Measurements from ENCODE around the gene FSHR. TPM values are rescaled to one million over a fixed set of nuclear protein-coding genes. Genes with fewer than 3 reads are reported as not detected.

The FSHR gene
- polyA plus RNA-seq, 1 donor (not counting 4 experiments of a cell fraction or from before 2014, with no cell fraction given), result not detected

DNA sequence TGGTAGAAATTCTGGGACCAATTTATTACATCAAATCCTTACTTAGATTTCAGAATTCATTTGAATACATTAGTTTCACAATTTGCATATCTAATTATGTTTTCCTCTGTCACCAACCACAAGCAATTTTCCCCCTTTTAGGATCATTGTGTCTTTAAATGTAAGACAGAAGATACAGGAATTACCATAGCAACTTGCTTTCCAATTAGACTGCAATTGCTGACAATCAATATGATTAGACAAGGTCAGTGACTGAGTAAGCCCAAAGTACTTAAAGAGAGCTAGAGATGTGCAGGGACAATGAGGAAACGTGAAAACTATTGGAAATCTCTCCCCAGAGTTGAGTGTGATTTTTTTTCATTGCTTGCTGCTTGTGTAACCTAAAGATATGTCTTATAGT, 121.4 kb downstream of the FSHR start:
- Histone ChIP-seq H2AFZ (ENCODE audit: control insufficient read depth, low read length) (no peak overlapping the region), H3K27me3 (ENCODE audit: control insufficient read depth, extremely low read depth, insufficient read depth, low read length) (no peaks in the 10 kb centered on the region), H3K4me1 (ENCODE audit: control insufficient read depth, extremely low read depth, insufficient read depth, low read length) (no peaks in the 10 kb centered on the region), H3K36me3 (ENCODE audit: control insufficient read depth in 2 of 2, extremely low read depth in 1 of 2, insufficient read depth in 2 of 2, low read length in 2 of 2) (no peaks in the 10 kb centered on the region), H3K9me1 (ENCODE audit: control insufficient read depth, extremely low read depth, insufficient read depth, low read length) (no peaks in the 10 kb centered on the region), H3K9me3 (ENCODE audit: control insufficient read depth, low read depth, low read length) (no peaks in the 10 kb centered on the region), H3K4me3 (ENCODE audit: control insufficient read depth in 2 of 3, extremely low read depth in 1 of 3, insufficient read depth in 2 of 3, low read depth in 1 of 3, low read length in 3 of 3) (no peak overlapping the region), H4K20me1 (ENCODE audit: control insufficient read depth, extremely low read depth, insufficient read depth, low read length) (no peaks in the 10 kb centered on the region), H3K27ac (ENCODE audit: control insufficient read depth, insufficient read depth, low read length) (no peak overlapping the region), H3K79me2 (ENCODE audit: control insufficient read depth, insufficient read depth, low read length) (no peaks in the 10 kb centered on the region), H3K9ac (ENCODE audit: control insufficient read depth, extremely low read depth, insufficient read depth, low read length) (no peak overlapping the region), H3K4me2 (ENCODE audit: control insufficient read depth, extremely low read depth, insufficient read depth, low read depth, low read length) (no peak overlapping the region)
- FAIRE-seq, result no peak
- DNase-seq (ENCODE audit: low read depth, low spot score), result no peak
- no peak for TF ChIP-seq EZH2 (IDR thresholded peaks at IDR 0.05; ENCODE audit: low read length)
- TF ChIP-seq, protein P1, sequence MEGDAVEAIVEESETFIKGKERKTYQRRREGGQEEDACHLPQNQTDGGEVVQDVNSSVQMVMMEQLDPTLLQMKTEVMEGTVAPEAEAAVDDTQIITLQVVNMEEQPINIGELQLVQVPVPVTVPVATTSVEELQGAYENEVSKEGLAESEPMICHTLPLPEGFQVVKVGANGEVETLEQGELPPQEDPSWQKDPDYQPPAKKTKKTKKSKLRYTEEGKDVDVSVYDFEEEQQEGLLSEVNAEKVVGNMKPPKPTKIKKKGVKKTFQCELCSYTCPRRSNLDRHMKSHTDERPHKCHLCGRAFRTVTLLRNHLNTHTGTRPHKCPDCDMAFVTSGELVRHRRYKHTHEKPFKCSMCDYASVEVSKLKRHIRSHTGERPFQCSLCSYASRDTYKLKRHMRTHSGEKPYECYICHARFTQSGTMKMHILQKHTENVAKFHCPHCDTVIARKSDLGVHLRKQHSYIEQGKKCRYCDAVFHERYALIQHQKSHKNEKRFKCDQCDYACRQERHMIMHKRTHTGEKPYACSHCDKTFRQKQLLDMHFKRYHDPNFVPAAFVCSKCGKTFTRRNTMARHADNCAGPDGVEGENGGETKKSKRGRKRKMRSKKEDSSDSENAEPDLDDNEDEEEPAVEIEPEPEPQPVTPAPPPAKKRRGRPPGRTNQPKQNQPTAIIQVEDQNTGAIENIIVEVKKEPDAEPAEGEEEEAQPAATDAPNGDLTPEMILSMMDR (optimal IDR thresholded peaks at IDR 0.05 in 1 of 3, IDR thresholded peaks at IDR 0.05 in 1 of 3, conservative IDR thresholded peaks at IDR 0.05 in 1 of 3; ENCODE audit: extremely low read depth in 1 of 3, insufficient read depth in 2 of 3, low read length in 3 of 3), result no peak
- dilution Hi-C loops (cut with MboI; ENCODE audit: extremely low pct_ligation_motif_present, low sequenced_read_pairs), result no loop called here

DNA sequence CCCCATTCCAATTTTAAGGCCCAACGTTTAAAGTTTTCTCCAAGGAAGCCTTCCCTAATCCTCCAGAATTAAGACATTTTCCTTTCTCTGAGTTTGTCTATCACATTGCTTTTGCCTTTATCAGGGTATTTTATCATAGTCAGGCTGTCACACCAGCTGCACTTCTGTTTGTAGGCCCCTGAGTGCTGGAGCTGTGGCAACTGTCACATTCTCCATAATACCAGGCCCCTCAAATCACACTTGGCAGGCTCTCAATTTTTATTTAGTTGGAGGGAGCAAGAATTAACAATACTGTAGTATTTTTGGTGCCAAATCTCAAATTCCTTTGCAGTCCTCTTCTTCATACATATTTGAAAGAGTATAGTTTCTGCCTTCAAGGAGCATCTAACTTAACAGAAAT, 122.2 kb downstream of the FSHR start:
- H3K4me2 ChIP-seq (ENCODE audit: control insufficient read depth, extremely low read depth, insufficient read depth, low read depth, low read length), result no peak overlapping the region
- no peaks in the 10 kb centered on the region for H3K9me3 ChIP-seq (ENCODE audit: control insufficient read depth, low read depth, low read length)
- no peaks in the 10 kb centered on the region for H3K4me1 ChIP-seq (ENCODE audit: control insufficient read depth, extremely low read depth, insufficient read depth, low read length)
- DNase-seq (ENCODE audit: low read depth, low spot score) (no peak), FAIRE-seq (no peak)
- no peaks in the 10 kb centered on the region for H3K79me2 ChIP-seq (ENCODE audit: control insufficient read depth, insufficient read depth, low read length)
- no peak overlapping the region for H2AFZ ChIP-seq (ENCODE audit: control insufficient read depth, low read length)
- H3K9me1 ChIP-seq (ENCODE audit: control insufficient read depth, extremely low read depth, insufficient read depth, low read length), result no peaks in the 10 kb centered on the region
- no peaks in the 10 kb centered on the region for H4K20me1 ChIP-seq (ENCODE audit: control insufficient read depth, extremely low read depth, insufficient read depth, low read length)
- H3K9ac ChIP-seq (ENCODE audit: control insufficient read depth, extremely low read depth, insufficient read depth, low read length), result no peak overlapping the region
- H3K27ac ChIP-seq (ENCODE audit: control insufficient read depth, insufficient read depth, low read length), result no peak overlapping the region
- TF ChIP-seq EZH2 (IDR thresholded peaks at IDR 0.05; ENCODE audit: low read length), result no peak
- TF ChIP-seq, protein P1 (optimal IDR thresholded peaks at IDR 0.05 in 1 of 3, IDR thresholded peaks at IDR 0.05 in 1 of 3, conservative IDR thresholded peaks at IDR 0.05 in 1 of 3; ENCODE audit: extremely low read depth in 1 of 3, insufficient read depth in 2 of 3, low read length in 3 of 3), result no peak
- H3K27me3 ChIP-seq (ENCODE audit: control insufficient read depth, extremely low read depth, insufficient read depth, low read length), result no peaks in the 10 kb centered on the region
- dilution Hi-C loops (cut with MboI; ENCODE audit: extremely low pct_ligation_motif_present, low sequenced_read_pairs), result no loop called here
- no peak overlapping the region for H3K4me3 ChIP-seq (ENCODE audit: control insufficient read depth in 2 of 3, extremely low read depth in 1 of 3, insufficient read depth in 2 of 3, low read depth in 1 of 3, low read length in 3 of 3)
- H3K36me3 ChIP-seq (ENCODE audit: control insufficient read depth in 2 of 2, extremely low read depth in 1 of 2, insufficient read depth in 2 of 2, low read length in 2 of 2), result no peaks in the 10 kb centered on the region
